HG03460 (cell line): ENCODE results near the gene RSPO1.
A peak's percentile ranks its signal among the peaks of the same experiment; 100 is the strongest.
"Not testable (repeated sequence)": the region's sequence is repeated elsewhere in the genome, so short reads cannot be mapped to it uniquely, and the experiment has no call there.

Experiments
- ATAC-seq: cut with Tn5 transposase; IDR thresholded peaks from one replicate; pipeline ENCODE4 v1.9.1; 2021; ENCODE audit not compliant: unreplicated experiment

Gene RSPO1

DNA sequence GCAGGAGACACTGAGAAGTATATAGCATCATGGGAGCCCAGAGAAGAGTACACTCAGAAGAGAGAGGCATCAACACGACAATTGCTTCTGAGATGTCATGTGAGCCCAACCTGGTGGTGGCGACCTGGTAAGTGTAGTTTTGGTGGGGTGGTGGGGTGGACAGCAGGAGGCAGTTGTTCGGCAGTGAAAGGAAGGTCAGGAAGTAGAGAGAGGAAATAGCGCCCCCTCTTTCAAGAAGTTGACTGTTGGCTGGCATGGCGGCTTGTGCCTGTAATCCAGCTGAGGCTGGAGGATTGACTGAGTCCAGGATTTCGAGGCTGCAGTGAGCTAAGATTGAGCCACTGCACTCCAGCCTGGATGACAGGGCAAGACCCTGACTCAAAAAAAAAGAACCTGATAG is 12.6 kb downstream of the RSPO1 start:
- ATAC-seq = no peak

GRCh38 chr1:37621326-37621870 is 13.3 kb downstream of the RSPO1 start:
- ATAC-seq = no peak

GRCh38 chr1:37620707-37621106 is 14.0 kb downstream of the RSPO1 start:
- ATAC-seq = no peak

DNA sequence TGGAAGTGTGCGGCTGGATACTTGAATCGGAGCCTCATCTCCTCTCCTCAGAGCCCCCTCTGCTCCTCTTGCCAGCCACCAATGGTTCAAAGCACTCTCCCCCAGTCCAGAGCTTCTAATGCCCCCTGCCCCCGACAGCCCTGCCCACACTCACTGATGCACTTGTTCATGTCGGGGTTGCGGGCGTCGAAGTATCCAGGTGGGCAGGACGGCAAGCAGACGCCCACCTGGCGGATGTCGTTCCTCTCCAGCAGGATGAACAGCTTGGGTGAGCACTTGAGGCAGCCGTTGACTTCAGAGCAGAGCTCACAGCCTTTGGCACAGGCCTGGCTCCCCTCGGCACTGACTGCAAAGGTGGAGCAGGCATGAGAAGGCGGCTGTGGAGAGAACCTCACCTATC is 18.4 kb downstream of the RSPO1 start:
- no peak for ATAC-seq

- no peak for ATAC-seq
Measured at GRCh38 chr1:37614105-37614504, 20.6 kb downstream of the RSPO1 start.

- ATAC-seq = no peak
Measured at GRCh38 chr1:37612186-37612585, 22.5 kb downstream of the RSPO1 start.

GRCh38 chr1:37609994-37610393 is 24.7 kb downstream of the RSPO1 start:
- no peak for ATAC-seq

- ATAC-seq = no peak
Measured at GRCh38 chr1:37609002-37609401, 25.7 kb downstream of the RSPO1 start.

DNA sequence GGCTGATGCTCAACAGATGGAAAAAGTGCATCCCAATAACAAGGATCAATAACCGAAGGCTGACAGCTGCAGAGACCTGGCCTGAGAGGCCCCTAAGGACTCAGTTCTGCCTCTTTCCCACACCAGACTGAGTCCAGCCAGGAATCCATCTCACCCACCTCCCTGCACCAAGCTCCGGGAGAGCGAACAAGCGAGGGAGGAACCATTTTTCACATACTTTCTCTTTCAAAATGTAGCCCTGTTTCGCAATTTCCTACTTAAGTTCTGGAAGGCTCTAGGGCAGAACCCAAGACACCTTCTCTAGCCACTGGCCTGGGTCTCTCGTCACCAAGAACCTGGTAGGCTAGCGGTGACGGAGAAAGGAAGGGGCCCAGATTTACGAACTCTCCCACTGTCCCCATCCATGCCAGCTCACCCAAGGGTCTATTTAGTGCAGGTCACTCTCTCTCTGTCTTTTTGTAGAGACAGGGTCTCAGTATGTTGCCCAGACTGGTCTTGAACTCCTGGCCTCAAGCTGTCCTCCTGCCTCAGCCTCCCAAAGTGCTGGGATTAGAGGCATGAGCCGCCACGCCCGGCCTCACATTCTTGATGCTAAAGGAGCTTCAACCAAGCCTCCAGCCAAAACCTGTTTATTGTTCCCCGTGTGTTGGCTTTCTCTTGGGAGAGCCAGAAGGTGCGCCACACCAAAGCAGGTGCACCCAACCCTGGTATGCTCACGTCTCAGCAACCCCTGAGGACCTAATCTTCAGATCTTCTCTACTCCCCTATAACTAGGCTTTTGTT is 28.0 kb downstream of the RSPO1 start:
- ATAC-seq = no peak

DNA sequence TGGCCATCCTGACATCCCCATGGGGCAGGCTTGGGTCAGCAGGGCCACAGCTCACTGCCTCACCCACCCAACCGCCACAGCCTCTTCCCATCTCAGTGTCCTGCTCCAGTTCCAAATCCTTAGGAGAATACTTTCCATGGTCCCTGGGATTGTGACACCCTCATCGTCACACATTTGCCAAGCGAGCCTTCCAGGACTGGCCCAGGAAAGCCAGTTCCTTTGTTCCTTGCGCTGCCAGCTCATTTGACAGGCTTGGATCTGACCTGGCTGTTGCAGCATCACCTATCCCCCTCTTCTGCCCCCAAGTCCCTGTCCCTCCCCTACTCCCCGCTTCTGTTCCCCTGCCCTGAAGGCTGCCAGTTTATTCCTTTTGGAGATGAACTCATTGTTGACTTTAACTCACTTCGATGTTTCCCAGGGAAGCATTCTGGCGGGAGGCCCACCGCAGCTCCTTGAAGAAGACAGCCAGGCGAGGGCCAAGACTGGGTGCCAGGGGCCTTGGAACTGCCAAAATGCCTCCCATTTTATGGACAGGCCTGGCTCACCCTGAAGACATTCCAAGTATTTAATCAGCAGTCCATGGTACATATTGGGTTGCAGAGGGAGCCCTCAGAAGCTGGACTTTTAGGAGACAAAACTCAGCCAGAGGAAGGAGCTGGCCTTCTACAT is 28.8 kb downstream of the RSPO1 start:
- no peak for ATAC-seq

DNA sequence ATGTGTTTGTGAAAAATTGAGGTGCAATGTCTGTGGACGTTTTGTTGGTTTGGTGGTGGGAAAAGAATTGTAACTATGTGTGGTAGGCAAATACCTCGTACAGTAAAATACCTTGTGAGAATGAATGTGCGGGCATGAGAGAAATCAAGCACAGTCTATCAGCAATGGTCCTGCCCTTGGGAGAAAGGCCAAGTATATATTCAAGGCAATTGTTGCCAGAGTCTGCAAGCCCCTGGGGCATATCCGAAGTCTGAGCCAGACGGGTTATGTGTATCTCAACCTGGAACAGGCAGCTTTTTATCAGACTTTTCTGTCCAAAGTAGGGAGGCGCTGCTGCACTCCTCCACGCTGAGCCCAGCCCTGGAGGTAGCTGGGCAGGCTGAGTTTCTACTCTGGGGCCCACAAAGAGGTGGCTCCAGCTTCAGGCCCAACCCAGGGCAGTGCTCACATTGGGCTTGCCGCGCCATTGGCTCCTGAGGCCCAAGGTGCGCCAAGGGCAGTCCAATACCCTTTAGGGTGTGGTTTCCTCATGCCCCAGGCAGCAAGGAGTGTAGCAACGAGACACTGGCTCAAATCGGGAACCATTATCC is 29.5 kb downstream of the RSPO1 start:
- no peak for ATAC-seq

- ATAC-seq = no peak
Measured at GRCh38 chr1:37602750-37603694, 31.7 kb downstream of the RSPO1 start.

GRCh38 chr1:37601441-37601840 is 33.3 kb downstream of the RSPO1 start:
- no peak for ATAC-seq

GRCh38 chr1:37599940-37600339 is 34.8 kb downstream of the RSPO1 start:
- no peak for ATAC-seq

GRCh38 chr1:37596182-37596667 is 38.5 kb downstream of the RSPO1 start:
- peak; percentile 6 for ATAC-seq

DNA sequence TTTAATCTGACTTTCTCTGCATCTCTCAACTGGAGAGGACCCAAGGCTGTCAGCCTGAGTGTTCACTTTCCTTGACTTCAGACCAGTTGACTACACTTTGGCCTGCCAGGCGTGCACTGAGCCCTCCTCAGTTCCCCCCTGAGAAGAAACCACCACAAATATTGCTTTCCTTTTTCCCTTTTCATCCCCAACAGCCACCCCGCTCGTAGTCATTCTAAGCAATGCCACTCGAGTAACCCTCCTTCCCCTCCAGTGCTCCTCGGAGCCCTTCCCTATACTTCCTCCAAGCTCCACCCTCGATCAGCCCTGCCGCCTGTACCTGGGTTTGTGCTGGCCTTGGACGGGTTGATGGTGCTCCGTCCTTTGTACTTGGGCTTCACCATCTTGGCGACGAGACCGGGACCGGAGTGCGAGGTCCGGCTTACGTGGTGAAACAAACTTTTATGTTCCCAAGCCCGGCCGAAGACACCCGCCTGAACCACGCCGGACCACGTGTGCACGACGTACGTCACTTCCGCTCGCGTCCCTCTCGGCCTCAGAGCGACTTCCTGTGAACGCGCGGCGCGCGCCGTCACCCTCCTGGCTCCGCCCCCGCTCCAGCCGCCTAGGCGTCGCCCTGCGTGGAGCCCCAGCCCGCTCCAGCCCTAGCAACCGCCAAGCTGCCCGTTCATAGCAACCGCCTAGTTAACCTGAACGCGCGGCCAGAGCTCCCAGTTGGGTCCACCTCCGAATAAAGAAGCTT is 39.1 kb downstream of the RSPO1 start, which contains the start of gene GNL2:
Gene GNL2 (minus strand): TSS at position 498 of the 742 bp plus-strand sequence. CDS start 115 bp downstream, at position 383.
- peak; percentile 91 for ATAC-seq

DNA sequence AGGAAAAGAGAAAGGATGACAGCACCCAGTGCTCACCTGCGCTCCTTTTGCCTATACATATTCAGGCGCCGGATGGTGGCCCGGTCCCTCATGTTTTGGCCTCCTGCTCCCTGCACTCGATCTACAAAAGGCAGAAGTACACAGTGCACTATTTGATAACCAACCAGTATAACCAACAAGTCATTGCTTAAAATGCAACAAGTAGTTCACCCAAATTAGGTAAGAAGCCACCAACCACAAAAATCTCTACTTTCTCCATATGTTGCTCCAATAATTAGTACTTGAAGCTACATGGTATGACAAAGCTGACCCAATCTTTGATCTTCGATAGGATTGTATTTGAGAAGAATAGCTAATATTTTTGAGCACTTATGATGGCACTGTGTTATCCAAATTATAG is 41.0 kb downstream of the RSPO1 start:
- ATAC-seq = no peak

GRCh38 chr1:37588939-37589338 is 45.8 kb downstream of the RSPO1 start:
- no peak for ATAC-seq

DNA sequence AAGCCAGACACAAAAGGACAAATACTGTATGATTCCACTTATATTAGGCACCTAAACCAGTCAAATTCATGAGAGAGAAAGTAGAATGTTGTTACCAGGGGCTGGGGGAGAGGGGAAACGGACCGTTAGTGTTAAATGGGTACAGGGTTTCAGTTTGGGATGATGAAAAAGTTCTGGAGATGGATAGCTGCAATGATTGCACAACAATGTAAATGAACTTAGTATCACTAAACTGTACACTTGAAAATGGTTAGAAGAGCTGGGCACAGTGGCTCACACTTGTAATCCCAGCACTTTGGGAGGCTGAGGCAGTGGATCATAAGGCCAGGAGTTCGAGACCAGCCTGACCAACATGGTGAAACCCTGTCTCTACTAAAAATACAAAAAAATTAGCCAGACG is 50.1 kb downstream of the RSPO1 start:
- not testable (repeated sequence) for ATAC-seq

DNA sequence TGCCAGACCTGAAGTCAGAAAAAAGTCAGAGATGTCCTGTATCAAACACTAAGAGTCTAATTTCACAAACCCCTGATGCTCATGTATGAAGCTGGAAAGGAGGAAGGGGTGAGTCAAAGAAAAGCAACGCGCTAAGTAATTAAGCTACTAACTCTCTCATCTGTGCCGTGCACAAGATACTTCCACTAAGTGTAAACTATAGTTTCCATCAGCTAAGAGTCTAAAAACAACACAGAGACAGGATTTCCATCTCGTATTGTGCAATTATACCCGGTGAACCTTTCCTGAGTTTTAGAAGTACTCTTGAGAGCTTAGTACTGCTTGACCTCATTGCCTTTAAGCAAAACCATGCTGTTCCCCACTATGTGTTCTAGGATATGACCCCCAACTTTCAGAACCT is 59.0 kb downstream of the RSPO1 start:
- ATAC-seq = no peak
